TTC549 (cell line): Measurements from ENCODE around the gene MYBPC2.
"Not testable (repeated sequence)": the region's sequence is repeated elsewhere in the genome, so short reads cannot be mapped to it uniquely, and the experiment has no call there.

Experiments
- FAIRE-seq: peaks from 2 replicates; lab custom pipeline; 2012; peaks lifted over from hg19 to GRCh38; lab: Jason Lieb, UNC

The MYBPC2 gene

GRCh38 chr19:50428772-50429463 lies 3.8 kb upstream of the MYBPC2 start:
- no peak for FAIRE-seq

- FAIRE-seq = no peak
These were observed 1.8 kb upstream of the MYBPC2 start for GRCh38 chr19:50430888-50431342.

- no peak for FAIRE-seq
These were observed 1.1 kb upstream of the MYBPC2 start for GRCh38 chr19:50431343-50432220.

GRCh38 chr19:50433201-50434180 lies 799 bp downstream of the MYBPC2 start:
- FAIRE-seq = no peak

- no peak for FAIRE-seq
These were observed 1.8 kb downstream of the MYBPC2 start for GRCh38 chr19:50434525-50434924.

- FAIRE-seq = no peak
These were observed 2.5 kb downstream of the MYBPC2 start for GRCh38 chr19:50435221-50435620.

GRCh38 chr19:50435627-50436026 lies 2.9 kb downstream of the MYBPC2 start:
- FAIRE-seq = no peak

GRCh38 chr19:50437862-50438449 lies 5.3 kb downstream of the MYBPC2 start:
- no peak for FAIRE-seq

- not testable (repeated sequence) for FAIRE-seq
These were observed 6.4 kb downstream of the MYBPC2 start for GRCh38 chr19:50439130-50439529.

GRCh38 chr19:50444059-50444458 lies 11.4 kb downstream of the MYBPC2 start:
- no peak for FAIRE-seq

GRCh38 chr19:50447053-50447452 lies 14.4 kb downstream of the MYBPC2 start:
- no peak for FAIRE-seq

GRCh38 chr19:50447750-50448149 lies 15.1 kb downstream of the MYBPC2 start:
- FAIRE-seq = no peak

GRCh38 chr19:50449236-50449899 lies 16.7 kb downstream of the MYBPC2 start:
- no peak for FAIRE-seq

- FAIRE-seq = no peak
These were observed 17.9 kb downstream of the MYBPC2 start for GRCh38 chr19:50450369-50451222.

GRCh38 chr19:50451223-50451534 lies 18.5 kb downstream of the MYBPC2 start:
- no peak for FAIRE-seq

- no peak for FAIRE-seq
These were observed 20.6 kb downstream of the MYBPC2 start for GRCh38 chr19:50453243-50453642.

- no peak for FAIRE-seq
These were observed 23.3 kb downstream of the MYBPC2 start for GRCh38 chr19:50455992-50456391.

GRCh38 chr19:50457300-50457699 lies 24.6 kb downstream of the MYBPC2 start:
- no peak for FAIRE-seq

- FAIRE-seq = no peak
These were observed 25.8 kb downstream of the MYBPC2 start for GRCh38 chr19:50458396-50459066.

- no peak for FAIRE-seq
These were observed 26.4 kb downstream of the MYBPC2 start for GRCh38 chr19:50459067-50459456.
